HEK293 (cell line): ENCODE results near the gene MIF.

Experiments used
- ZBTB17 ChIP-seq: fragments of 450-650 bp; formaldehyde crosslinking; IDR thresholded peaks from 2 replicates; pipeline ENCODE4 v1.5.1; 2016; ENCODE audit warnings: missing biosample characterization, missing genetic modification characterization
- ZNF518A ChIP-seq: fragments of 450-650 bp; formaldehyde crosslinking; conservative IDR thresholded peaks from 2 replicates; pipeline ENCODE4 v1.5.1; 2016; ENCODE audit warnings: low read depth, missing biosample characterization, missing genetic modification characterization

DNA sequence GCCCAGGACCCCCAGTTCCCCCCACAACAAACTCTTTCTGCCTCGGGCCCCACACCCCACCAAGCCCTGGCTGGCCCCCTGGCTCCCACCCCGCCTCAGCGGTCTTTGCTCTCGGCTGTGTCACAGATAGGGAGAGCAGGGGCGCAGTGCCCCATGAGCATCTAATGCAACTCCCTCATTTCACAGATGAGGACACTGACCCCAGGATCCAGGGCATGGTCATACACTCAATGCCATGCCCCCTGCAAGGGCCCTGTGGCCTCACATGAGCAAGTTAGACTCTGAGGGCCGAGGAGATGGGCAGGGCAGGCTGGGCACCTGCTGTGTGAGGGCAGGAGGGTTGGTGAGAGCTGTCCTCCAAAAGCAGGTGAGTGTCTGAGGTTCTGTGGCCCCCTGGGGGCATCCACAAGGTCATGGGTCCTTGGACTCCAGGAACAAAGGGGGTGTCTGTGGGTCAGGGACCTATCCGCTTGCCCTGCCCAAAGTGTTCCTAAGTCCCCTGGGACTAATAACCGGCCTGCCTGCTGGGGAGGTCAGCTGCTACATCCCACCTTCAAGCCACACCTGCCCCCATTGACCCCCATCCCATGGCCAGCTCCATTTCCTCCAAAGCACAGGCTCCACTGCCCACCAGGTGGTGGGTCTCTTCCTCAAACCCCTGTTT is 2.5 kb downstream of the MIF start:
- TF ChIP-seq ZBTB17 (tag by site-specific recombination) (no peak), ZNF518A (tag by site-specific recombination) (no peak)
